Caki2 (cell line): ENCODE data around the gene ADCY5. TPM values are rescaled to one million over a fixed set of nuclear protein-coding genes. Genes with fewer than 3 reads are reported as not detected.

ENCODE experiments used
- DNase-seq: peaks from one replicate; pipeline ENCODE4 v3.0.0-alpha.2; 2015; ENCODE audit warnings: low read depth
- in situ Hi-C: cut with HindIII; loops from 2 replicates; pipeline ENCODE4 v1.10.0; 2016; ENCODE audit warnings: low sequenced_read_pairs, low pct_unique_long_range_greater_than_20kb, mixed read lengths
- total RNA-seq: library from RNA; depleted of rRNA; stranded (reverse); fragments of >200 nt; shearing (Covaris generic); gene quantifications from 2 replicates; pipeline ENCODE4 v1.2.3, GENCODE V29; 2014; ENCODE audit warnings: low replicate concordance

Gene ADCY5
- total RNA-seq, 1 experiment from 2014 or later = 5.9 TPM

DNA sequence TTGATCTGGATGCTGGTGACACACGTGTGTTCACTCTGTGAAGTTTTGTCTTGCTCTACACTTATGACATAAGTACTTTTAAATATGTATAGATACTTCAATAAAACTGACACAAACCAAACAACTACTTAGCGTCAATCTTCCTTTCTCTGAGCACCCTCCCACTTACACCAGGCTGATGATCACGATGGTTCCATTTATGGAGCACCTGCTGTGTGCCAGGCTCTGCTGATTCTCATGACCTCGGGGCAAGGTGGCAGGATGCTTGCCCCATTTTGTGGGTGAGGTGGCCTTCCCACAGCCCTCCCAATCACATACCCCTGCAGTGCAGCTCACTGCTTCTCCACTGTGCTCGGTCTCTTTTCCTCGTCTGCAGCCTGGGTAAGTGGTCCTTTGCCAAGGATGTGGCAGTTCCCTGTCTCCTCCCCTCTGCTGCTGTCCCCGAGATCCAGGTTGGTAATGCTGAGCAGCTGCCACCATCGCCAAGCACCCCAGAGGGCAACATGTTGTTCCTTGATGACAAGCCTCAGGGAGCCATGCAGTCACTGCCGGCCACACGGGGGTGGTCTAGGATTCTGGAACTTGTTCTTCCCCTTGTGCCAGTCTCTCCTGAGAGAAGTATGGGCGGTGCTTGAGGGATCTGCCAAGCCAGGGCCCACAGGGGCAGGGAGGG, 20.6 kb upstream of the ADCY5 start:
- DNase-seq = no peak
- in situ Hi-C loops = no loop called here

DNA sequence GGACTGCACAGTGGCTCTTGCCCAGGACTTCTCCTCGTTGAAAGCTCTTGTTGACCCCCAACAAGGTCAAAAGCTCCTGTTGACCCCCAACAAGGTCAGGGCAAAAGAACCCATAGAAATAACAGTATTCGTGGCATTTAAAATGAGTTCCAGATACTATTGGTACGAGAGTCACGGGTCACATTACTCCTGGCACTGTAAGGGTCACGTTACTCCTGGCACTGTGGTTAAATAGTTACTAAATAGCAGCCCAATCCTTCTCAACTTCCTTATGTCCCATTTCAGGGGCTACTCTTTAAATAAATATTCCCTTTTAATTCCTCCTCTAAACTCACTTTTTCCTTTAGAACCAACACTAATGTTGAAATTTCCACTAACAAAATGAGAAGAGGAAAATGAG, 18.2 kb upstream of the ADCY5 start:
- no peak for DNase-seq
- in situ Hi-C loops = no loop called here

DNA sequence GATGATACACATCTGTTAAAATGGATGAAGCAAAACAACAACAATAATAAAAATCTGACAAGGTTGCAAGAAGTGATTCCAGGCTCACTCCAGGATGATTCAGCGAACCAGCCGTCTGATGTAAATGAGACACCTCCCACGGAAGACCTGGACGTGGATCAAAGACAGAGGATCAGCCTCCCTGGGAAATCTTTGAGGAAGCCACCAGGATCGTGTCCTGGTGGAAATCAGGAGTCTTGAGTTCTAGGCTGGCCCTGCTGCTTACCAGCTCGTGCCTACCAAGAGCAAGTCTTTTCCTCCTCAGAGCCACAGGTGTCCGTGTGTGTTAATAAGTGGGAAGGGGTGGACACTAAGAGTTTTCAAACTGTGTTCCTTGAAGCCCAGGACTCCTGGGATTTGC, 15.3 kb upstream of the ADCY5 start:
- no peak for DNase-seq
- in situ Hi-C loops = no loop called here

DNA sequence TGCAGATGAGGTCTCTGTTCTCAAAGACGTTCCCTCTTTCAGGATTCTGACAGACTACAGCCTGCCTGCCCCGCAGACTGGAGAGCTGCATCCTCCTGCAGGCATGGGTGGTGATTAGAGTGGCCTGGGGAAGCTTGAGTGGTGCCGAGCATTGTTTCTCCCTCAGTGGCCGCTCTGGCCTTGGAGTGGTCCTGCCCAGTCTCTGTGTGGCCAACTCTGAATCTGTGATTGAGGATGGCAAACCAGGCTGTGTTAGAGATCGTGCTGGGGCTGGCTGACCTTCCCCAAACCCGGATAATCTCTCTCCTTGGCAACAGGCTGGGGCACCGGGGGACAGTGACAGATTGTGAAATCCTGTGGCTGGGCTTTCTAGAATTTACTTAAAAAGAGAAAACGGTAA, 11.0 kb upstream of the ADCY5 start:
- in situ Hi-C loops = no loop called here
- DNase-seq = no peak

DNA sequence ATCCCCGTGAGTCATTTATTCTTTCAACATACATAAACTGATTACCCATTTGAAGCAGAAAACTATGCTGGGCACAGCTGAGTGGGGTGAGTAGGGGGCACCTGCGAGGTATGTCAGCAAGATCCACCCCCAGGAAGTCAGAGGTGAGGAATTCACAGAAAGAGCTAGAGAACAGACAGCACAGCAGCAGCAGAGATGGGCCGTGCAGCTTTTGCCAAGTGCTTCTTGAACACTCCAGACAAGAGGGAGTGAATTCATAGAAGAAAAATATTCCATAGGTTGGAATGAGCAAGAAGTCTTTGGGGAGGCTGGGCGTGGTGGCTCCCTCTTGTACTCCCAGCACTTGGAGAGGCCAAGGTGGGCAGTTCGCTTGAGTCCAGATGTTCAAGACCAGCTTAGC, 9.4 kb upstream of the ADCY5 start:
- in situ Hi-C loops = no loop called here
- DNase-seq = no peak

DNA sequence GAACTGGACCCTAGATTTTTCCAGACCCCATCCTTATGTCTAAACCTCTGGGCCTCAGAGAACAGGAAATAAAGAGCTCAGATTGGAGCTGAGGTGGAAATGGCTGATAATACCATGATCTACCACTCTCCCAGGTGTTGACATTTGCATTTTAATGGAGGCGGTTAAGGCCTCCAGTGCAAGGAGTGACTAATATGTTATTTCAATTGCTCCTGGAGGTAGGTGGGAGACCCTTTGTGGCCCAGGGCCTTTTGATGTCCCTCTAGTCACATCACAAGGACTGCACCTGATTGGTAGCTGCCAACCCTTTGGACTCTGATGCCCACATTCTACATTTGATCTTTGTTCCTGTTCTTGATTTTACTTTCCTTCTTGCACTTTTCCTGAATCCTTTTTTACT, 9.0 kb upstream of the ADCY5 start:
- DNase-seq = no peak
- in situ Hi-C loops = no loop called here

DNA sequence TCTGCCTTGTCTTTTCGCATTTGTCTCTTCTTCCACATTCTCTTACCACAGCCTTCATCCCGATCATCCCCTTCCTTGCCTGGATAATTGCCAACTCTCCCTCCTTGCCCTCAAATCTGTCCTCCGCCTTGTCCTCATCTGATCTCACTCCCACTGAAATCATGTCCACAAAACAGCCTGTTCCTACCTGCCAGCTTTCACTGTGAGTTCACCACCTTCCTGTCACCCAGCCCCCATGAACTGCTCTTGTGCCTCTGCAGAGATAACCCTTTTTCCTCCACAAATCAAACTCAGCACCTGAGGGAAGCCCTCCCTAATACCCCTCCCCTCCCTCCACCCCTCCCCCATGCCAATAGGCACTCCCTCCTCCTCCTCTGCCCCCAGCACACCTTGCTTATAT, 4.8 kb upstream of the ADCY5 start:
- DNase-seq = no peak
- in situ Hi-C loops = no loop called here

DNA sequence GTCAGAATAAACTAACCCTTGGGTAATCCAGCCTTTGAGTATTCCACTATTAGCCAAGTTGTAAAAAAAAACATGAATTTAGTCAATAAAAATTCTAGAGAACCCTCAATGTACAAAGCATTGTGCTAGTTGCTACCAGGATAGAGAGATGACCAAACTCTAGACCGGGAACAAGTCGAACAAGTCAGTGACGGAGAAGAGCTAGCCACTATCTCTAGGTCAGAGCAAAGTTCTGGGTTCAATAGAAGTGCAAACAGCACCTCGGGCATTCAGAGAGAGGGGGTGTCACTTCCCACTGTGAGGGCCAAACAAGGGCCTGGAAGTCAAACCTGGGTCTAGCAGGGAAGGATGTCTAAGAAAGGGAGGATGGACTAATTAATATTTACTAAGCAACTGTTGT, 2.3 kb upstream of the ADCY5 start:
- no peak for DNase-seq
- in situ Hi-C loops = no loop called here

DNA sequence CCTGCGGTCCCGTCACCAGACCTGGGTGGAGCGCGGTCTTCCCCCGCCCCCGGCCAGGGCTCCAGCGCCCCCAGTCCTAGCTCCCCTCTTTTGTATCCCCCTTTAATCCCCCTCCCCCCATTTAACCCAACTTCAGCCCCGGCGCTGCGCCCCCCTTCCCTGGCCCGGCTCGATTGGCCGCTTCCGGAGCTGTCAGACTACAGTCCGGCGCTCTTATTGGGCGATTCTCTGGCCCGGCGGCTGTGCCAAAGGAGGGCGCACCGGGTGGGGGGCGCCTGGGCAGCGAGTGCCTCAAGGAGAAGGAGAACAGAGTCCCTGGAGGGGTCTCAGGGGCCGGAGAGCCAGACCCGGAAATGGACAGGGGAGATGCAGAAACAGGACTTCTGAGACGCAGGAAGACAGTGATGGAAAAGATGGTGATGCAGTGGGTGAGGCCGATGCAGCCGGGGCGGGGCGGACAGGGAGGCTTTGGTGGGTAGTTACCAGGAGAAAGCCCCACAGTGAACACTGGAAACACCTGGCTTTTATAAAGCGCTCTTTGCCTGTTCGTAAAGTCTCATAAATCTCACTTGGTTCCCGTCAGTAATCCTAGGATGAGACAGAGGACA, 1.2 kb upstream of the ADCY5 start:
- in situ Hi-C loops = no loop called here
- DNase-seq = no peak

DNA sequence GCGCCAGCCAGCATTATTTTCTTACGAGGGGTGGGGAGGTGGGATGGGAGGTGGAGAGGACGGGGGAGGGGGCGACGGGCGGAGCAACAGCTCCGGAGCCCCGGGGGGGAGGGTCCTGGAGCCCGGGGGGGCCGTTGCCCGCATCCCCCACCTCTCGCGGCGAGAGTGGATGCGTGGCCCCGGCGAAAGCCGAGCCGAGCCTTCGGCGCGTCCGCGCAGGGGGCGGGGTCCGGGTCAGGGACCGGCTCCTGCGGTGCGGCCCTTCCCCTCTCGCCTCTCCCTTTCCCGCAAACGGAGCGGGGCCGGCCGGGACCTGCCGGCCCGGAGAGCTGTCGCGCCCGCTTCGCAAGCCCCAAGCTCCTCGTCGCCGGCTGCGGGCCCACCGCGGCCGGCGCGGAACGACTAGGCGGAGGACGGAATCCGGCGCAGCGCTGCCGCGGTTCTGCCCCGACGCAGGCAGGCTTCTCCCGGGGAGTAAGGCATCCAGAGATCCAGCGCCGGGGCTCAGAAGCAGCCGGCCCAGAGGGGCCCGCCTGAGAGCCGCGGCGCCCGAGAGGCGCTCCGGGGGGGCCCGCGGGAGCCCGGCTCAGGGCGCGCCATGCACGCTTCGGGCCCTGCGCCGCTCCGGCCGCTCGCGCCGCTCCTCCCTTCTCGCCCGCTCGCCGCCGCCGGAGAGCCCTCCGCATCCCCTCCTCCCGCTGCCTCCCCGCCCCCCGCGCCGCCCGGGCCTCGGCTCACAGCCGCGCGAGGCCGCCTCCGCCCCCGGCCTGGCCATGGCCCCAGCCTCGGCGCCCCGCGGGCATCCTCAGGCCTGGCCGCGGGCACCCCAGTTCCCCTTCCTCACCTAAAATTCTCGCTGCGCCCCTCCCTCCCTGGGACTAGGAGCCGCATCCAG, 459 bp upstream of the ADCY5 start:
- DNase-seq = peak; percentile 23
- in situ Hi-C loops = no loop called here

DNA sequence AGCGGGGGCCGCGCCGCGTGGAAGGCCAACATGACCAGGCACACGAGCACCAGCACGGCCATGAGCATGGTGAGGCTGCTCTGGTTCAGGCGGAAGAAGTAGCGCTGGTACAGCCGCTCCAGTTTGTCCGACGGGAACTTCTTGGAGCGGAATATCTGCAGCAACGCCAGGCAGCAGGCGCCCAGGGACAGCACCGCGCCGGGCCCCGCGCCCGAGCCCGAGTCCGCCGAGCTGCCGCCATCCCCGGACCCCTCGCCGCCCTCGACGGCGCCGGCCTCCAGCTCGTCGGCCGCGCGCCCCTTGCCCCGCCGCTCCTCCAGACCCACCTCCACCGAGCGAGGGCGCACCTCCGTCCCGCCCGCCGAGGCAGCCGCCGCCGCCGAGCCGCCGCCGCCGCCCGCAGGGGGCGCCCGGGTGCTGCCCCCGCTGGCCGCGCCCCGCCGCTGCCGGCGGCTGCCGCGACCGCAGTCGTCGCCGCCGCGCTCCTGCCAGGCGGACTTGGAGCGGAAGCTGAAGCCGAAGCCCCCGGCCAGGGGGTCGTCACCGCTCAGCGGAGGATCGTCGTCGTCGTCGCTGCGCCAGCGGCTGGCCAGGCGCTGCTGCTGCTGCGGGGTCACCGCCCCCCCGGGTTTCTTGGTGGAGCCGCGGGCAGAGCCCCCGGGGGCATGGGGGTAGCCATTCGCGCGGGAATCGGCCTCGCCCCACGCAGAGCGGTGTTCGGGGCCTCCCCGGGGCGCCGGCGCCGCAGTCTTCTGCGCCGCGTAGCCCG, 957 bp downstream of the ADCY5 start:
- in situ Hi-C loops = no loop called here
- DNase-seq = no peak

DNA sequence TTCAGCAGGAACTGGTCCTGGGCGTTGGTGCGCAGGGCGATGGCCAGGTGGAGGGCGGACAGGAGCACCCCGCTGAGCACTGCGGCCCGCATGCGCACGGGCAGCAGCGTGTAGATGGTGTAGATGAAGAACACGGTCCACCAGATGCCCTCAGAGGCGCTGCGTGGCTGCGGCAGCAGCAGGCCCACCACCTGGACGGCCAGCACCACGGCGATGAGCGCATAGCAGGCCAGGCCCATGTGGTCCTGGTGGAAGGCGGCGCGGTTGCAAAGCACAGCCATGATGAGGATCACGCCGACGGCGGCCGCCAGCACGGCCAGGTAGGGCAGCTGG, 1.5 kb downstream of the ADCY5 start:
- DNase-seq = no peak
- in situ Hi-C loops = no loop called here

DNA sequence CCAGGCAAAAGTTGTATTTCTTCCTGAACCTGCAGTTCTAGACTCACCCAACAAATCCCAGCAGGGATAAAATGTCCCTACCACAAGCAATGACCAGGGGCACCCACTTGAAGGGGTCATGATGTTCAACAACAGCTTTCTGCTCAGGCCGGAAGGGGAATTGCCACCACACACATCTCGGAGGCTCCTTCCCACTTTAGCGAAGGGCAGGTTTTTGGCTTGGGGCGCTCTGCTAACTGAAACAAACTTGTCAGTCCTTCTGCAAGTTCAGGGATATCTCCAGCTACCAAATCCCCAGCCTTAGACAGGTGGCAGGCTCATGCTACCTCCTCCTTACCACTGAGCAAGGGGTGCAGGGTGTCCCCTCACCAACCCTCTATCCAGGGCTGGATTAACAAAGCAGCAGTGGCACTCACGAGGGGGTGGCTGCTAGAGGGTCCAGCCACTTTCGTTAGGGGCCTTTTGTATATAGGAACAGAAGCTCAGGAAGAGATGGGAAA, 2.2 kb downstream of the ADCY5 start:
- no peak for DNase-seq
- in situ Hi-C loops = no loop called here

DNA sequence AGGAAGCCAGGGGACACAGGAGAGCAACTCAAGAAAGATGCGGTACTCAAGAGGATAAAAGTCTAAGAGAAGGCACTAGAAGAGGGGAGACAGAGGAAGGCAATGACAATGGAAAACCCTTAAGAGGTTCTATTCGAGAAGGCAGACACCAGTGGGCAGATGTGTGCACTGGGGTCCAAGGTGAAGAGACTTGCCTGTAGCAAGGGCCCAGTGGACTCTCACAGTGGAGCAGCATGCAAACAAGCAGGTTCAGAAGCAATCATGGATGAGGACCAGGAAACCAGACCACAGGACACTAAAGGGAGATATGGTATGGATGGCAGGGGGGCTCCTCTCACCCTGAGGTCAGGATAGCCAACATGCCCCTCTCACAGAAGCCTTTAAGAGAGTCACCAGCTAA, 2.7 kb downstream of the ADCY5 start:
- no peak for DNase-seq
- in situ Hi-C loops = no loop called here

DNA sequence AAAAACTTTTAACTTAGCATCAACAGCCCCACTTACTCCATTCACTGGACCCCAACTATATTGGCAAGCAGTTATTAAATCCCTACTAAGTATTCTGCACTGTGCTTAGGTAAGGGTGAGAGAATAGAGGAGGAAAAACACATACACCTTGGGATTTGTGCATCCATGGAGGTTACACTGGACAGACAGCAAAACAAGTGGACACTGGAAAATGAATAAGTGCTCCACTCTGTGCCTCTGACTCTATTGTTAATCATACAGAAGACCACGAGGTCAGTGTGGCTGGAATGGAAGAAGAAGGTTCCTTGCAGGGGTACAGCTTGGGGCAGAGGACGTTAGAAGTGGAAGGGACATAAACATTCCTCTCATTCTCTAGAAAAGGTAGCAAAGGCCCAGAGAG, 3.2 kb downstream of the ADCY5 start:
- in situ Hi-C loops = no loop called here
- DNase-seq = no peak

DNA sequence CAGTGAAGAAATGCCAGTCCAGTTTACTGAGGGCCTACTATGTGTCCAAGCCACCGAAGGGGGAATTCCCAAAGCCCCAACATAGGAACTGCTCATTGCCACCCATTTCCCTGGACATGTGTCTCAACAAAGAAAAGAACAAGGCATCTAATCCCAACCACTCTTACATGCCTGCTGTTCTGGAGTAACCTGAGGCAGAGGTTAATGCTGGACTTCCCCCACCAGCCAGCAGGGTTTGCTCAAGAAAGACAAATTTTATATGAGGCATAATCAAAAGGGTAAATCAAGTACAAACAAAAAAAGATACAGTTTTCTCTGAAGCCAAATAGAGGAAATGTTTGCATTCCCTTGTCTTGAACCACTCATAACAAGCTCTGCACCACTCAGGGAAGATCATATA, 4.1 kb downstream of the ADCY5 start:
- in situ Hi-C loops = no loop called here
- DNase-seq = no peak

DNA sequence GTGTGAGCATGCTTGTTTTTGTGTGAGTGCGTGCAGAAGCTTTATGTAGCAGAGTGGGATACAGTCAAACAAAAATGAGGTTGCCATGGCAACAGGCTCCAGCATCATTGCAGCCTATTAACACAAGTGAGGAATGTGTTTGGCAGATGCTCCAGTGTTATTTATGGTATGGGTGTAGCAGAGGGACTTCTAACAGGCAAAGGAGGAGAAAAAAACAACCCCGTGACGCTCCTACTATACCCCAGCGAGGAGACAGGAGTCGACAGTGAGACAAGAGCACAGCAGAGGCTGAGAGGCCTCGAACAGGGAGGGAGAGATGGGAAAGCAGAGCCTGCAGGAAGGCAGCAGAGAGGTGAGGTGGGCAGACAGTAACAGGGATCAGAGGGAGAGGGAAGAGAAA, 4.9 kb downstream of the ADCY5 start:
- no peak for DNase-seq
- in situ Hi-C loops = no loop called here

DNA sequence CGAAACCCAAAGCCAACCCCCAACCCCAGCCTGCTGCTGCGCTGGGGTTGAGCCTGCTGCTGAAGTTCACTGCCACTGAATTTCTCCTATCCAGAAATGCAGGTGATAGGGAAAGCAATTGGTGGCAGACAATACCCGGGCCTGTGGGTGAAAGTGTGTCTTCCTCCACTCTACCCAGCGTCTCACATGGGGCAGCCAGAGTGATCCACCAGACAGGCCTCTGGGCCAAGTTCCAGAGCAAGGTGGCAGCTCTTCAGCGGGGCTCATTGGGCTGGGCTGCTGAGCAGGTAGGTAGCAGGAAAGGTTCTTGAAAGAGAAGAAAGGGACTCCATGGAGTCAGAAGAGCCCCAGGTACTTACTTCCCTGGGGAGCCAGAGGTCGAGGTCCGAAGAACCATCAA, 6.0 kb downstream of the ADCY5 start:
- DNase-seq = no peak

DNA sequence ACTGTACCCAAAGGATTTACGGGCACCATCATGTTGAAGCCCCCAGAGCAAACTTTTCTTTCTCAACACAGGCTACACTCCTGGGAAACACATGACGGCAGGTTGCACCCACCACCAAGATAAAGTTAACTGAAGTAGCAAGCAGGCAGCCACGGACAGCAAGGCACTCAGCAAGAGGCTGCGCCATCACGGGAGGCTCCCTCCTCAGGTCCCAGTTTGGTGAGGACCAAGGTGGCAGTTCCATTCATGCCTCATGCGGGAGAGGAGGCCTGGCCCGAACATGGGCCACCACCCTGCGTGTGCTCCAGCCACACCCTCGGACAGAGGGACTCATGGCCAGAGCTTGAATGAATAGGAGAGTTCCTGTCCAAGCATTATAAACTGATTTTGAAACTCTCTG, 6.8 kb downstream of the ADCY5 start:
- in situ Hi-C loops = no loop called here
- no peak for DNase-seq

More for the DNA sequence above, 6.0 kb downstream of the ADCY5 start:
- in situ Hi-C loops = no loop called here
